ENCODE measurements around the gene UBP1.

DNA sequence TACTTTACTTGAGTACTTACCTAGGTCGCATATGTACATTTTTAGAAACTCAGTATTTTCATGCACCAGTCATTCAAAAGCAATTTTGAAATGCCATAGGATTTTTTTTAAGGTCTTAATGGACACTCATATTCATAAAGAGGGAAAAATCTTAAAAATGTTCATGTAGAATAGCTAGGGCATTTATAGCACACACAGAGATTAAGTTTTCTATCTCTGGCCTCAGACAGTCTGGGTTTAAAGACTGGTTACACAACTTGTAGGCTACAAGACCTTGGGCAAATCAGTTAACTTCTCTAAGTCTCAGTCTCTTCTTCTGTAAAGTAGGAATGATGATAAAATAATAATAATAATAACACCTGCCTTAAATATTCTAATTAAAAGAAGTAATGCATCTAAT is 48.5 kb upstream of the UBP1 start:
- TF ChIP-seq, protein P1, sequence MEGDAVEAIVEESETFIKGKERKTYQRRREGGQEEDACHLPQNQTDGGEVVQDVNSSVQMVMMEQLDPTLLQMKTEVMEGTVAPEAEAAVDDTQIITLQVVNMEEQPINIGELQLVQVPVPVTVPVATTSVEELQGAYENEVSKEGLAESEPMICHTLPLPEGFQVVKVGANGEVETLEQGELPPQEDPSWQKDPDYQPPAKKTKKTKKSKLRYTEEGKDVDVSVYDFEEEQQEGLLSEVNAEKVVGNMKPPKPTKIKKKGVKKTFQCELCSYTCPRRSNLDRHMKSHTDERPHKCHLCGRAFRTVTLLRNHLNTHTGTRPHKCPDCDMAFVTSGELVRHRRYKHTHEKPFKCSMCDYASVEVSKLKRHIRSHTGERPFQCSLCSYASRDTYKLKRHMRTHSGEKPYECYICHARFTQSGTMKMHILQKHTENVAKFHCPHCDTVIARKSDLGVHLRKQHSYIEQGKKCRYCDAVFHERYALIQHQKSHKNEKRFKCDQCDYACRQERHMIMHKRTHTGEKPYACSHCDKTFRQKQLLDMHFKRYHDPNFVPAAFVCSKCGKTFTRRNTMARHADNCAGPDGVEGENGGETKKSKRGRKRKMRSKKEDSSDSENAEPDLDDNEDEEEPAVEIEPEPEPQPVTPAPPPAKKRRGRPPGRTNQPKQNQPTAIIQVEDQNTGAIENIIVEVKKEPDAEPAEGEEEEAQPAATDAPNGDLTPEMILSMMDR (conservative IDR thresholded peaks at IDR 0.05 in 1 of 2, IDR thresholded peaks at IDR 0.05 in 1 of 2; ENCODE audit: low read depth in 1 of 2, low read length in 2 of 2): no peak
- no peak for TF ChIP-seq EZH2 (IDR thresholded peaks at IDR 0.05; ENCODE audit: low read length, missing control alignments)

Data from fibroblast of lung (primary cell).